HG03575 (cell line): ENCODE results near the gene TPRX2.
"Not testable (repeated sequence)": the region's sequence is repeated elsewhere in the genome, so short reads cannot be mapped to it uniquely, and the experiment has no call there.

ENCODE experiments used
- ATAC-seq: cut with Tn5 transposase; IDR thresholded peaks from one replicate; pipeline ENCODE4 v1.9.1; 2021; ENCODE audit not compliant: unreplicated experiment, insufficient number of reproducible peaks, low FRiP score; ENCODE audit errors: extremely low read depth

TPRX2 gene

DNA sequence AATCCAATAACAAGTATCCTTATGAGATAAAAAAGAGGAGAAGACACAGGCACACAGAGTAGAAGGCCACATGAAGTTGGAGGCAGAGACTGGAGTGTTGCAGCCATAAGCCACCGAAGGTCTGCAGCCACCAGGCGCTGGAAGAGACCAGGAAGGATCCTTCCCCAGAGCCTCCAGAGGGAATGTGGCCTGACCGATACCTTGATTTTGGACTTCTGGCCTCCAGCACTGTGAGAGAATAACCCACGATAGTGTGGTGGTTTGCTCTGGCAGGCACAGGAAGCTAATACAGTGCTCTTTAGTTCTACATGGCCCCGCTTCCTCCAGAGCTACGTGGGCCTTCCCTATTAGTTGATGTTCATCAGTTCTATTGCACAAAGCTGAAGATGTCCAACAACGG is 42.3 kb downstream of the TPRX2 start:
- ATAC-seq, result no peak

DNA sequence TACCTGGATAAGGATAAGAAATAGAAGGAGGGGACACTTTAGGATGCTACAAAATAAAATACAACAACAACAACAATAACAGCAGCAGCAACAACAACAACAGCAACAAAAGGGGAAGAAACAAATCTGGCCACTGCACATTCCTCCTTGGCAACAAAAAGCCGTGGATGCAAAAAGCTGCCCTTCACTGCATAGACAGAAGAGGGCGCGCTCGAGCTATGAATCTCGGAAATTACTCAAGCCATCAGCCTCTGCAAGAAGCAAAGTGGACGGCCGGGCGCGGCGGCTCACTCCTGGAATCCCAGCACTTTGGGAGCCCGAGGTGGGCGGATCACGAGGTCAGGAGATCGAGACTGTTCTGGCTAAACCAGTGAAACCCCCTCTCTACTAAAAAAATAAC is 50.3 kb downstream of the TPRX2 start:
- not testable (repeated sequence) for ATAC-seq

DNA sequence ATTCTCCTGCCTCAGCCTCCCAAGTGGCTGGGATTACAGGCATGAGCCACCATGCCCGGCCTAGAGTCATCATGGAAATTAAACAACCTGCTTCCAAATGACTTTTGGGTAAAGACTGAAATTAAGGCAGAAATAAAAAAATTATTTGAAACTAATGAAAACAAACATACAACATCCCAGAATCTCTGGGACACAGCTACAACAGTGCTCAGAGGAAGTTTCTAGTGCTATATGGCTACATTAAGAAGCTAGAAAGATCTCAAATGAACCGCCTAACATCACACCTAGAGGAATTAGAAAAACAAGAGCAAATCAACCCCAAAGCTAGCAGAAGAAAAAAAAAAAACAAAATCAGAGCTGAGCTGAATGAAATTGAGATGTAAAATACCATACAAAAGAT is 51.2 kb downstream of the TPRX2 start:
- not testable (repeated sequence) for ATAC-seq
